Measurements from ENCODE around the gene AATK. TPM values are rescaled to one million over a fixed set of nuclear protein-coding genes. Genes with fewer than 3 reads are reported as not detected.

Gene AATK
- total and polyA plus RNA-seq, 12 donors = 1.5 to 8.5 (median 6.2) TPM

DNA sequence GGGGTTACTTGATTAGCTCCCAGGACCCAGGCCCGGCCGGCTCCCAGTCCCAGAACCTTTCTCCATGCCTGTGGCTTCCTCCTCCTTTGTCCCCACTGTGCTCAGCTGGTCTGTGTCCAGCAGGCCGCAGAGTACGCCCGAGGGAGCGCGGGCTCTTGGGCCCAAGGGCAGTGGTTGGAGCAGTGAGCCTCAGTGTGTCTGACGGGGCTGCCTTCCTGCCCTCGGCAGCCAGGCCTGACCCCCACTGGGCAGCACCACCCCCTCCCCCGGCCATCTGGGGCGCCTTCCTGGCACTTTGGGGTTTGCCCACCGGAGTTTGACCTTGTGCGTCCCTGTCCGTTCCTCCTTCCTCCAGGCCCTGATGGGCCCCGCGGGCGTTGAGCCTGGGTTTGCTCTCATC lies 63.2 kb downstream of the AATK start:
- TF ChIP-seq, protein P1, sequence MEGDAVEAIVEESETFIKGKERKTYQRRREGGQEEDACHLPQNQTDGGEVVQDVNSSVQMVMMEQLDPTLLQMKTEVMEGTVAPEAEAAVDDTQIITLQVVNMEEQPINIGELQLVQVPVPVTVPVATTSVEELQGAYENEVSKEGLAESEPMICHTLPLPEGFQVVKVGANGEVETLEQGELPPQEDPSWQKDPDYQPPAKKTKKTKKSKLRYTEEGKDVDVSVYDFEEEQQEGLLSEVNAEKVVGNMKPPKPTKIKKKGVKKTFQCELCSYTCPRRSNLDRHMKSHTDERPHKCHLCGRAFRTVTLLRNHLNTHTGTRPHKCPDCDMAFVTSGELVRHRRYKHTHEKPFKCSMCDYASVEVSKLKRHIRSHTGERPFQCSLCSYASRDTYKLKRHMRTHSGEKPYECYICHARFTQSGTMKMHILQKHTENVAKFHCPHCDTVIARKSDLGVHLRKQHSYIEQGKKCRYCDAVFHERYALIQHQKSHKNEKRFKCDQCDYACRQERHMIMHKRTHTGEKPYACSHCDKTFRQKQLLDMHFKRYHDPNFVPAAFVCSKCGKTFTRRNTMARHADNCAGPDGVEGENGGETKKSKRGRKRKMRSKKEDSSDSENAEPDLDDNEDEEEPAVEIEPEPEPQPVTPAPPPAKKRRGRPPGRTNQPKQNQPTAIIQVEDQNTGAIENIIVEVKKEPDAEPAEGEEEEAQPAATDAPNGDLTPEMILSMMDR (IDR thresholded peaks at IDR 0.05) = no peak
- Histone ChIP-seq H3K27ac (no peak overlapping the region), H3K36me3 (peaks cover 0 to 59% (median 0%) of the 10 kb centered on the region in 9 donors), H3K9me3 (no peaks in the 10 kb centered on the region), H3K4me3 (no peak overlapping the region), H3K4me1 (peaks cover 0 to 14% (median 9%) of the 10 kb centered on the region in 9 donors), H3K27me3 (no peaks in the 10 kb centered on the region)
- DNase-seq (no peak), ATAC-seq (no peak)
- WGBS, 2 donors = 94 to 97% methylated on average over 17 of the region's 17 CpGs
- intact Hi-C loops (cut with DNase I) = loop anchor here in 3 of 10 donors (2.0 to 10.0 kb wide), 3 partner anchors 81 to 118 kb away; no protein-coding TSS in a partner anchor

DNA sequence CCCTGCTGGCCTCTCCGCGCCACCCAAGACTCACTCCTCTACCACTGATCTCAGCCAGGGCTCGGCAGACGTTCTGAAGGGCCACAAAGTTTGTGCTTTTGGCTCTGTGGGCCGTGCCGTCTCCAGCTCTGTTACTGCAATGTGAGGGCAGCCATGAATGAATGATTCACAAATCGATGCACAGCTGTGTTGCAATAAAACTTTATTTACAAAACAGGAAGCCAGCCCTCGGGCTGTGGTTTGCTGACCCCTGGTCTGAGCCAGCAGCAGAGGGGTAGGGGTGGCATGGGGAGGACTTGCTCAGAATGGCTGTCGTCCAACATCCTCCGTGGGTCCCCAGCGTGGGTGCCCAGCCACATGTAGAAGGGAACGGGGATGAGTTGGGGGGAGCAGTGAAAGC lies 63.7 kb downstream of the AATK start:
- Histone ChIP-seq H3K4me1 (peaks cover 0 to 19% (median 13%) of the 10 kb centered on the region in 9 donors), H3K27ac (no peak overlapping the region), H3K9me3 (no peaks in the 10 kb centered on the region), H3K4me3 (no peak overlapping the region), H3K27me3 (no peaks in the 10 kb centered on the region), H3K36me3 (peaks cover 0 to 58% (median 0%) of the 10 kb centered on the region in 9 donors)
- WGBS, 2 donors = 90 to 91% methylated on average over 12 of the region's 12 CpGs
- TF ChIP-seq, protein P1 (IDR thresholded peaks at IDR 0.05) = no peak
- intact Hi-C loops (cut with DNase I) = loop anchor here in 3 of 10 donors (2.0 to 10.0 kb wide), 3 partner anchors 80 to 118 kb away; no protein-coding TSS in a partner anchor
- ATAC-seq (no peak), DNase-seq (no peak)

DNA sequence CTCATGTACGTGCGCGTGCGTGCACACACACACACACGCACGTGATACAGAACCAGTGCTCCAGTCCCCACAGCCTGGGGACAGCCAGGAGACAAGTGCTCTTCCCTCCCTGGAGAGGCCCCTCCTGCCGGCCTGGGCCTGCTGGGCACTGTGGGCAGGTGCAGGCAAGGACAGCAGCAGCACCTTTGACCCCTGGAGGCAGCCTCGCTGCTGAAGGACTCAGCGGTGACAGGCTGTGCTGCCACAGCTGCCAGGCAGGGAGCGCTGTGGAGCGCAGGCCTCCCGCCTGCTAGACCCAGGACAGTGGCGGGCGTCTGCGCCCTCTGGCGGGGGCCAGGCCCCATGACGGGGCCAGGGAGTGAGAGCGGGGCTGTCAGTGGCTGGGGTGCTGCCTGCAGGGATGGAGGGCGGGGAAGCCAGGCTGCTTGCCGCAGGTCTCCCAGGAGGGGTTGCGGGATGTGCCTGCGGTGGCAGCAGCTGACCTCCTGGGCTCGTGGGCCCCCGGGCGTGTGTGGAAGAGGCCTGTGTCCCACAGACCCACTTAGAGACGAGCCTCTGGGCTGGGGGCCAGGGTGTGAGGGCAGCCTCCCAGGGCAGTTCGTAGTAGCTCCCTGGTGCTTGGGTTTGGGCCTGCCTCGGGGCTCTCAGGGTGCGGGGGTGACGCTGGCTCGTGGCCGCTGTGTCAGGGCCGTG lies 64.3 kb downstream of the AATK start:
- intact Hi-C loops (cut with DNase I) = loop anchor here in 9 of 10 donors (1.0 to 10.0 kb wide), 9 partner anchors 71 to 674 kb away; partner anchors contain the start of gene CHMP6 (in 3 of the 9)
- 42 to 47% methylated on average over 29 to 33 of the region's 33 CpGs for WGBS, 2 donors
- no peak overlapping the region for H3K27ac ChIP-seq
- H3K4me3 ChIP-seq = no peak overlapping the region
- TF ChIP-seq, protein P1 (IDR thresholded peaks at IDR 0.05) = peak; percentile 99 to 100 (median 100)
- peaks cover 0 to 25% (median 18%) of the 10 kb centered on the region in 9 donors for H3K4me1 ChIP-seq
- ATAC-seq (peak; percentile 72 to 90 (median 85)), DNase-seq (peak; percentile 73 to 84)
- H3K9me3 ChIP-seq = no peaks in the 10 kb centered on the region
- no peaks in the 10 kb centered on the region for H3K27me3 ChIP-seq
- peaks cover 0 to 52% (median 0%) of the 10 kb centered on the region in 9 donors for H3K36me3 ChIP-seq

DNA sequence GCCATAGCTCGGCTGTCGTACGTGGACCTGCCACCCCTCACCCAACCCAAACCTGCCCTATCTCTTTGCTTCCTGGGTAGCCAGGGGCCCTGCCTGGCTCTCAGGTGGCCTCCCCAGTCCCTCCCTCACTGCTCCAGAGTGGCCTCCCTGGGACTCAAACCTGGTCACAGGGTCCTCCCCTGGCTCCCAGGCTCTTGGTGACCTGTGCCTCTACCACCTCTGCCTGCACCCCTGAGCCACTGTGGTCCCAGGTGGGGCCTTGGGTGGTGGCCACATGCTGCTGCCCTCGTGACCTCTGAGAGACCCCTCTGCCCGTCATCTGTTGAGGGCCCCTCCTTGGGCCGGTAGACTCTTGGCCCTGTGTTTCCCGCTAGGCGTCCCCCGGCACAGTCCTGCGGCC lies 65.4 kb downstream of the AATK start:
- ATAC-seq = no peak
- H3K36me3 ChIP-seq = peaks cover 0 to 43% (median 0%) of the 10 kb centered on the region in 9 donors
- intact Hi-C loops (cut with DNase I) = loop anchor here in 8 of 10 donors (1.0 to 10.0 kb wide), 9 partner anchors 70 to 673 kb away; partner anchors contain the start of gene CHMP6 (in 3 of the 8)

More for the DNA sequence above, 65.4 kb downstream of the AATK start:
- no peak overlapping the region for H3K27ac ChIP-seq
- DNase-seq = no peak
- WGBS, 2 donors = 93 to 96% methylated on average over 10 of the region's 10 CpGs
- no peaks in the 10 kb centered on the region for H3K27me3 ChIP-seq
- TF ChIP-seq, protein P1 (IDR thresholded peaks at IDR 0.05) = no peak
- peaks cover 0 to 36% (median 18%) of the 10 kb centered on the region in 9 donors for H3K4me1 ChIP-seq
- H3K4me3 ChIP-seq = no peak overlapping the region
- H3K9me3 ChIP-seq = no peaks in the 10 kb centered on the region
